Cardiac septum (tissue), 1 donor: Measurements from ENCODE around the gene U2AF2. TPM values are rescaled to one million over a fixed set of nuclear protein-coding genes. Genes with fewer than 3 reads are reported as not detected.

ENCODE experiments used
- DNase-seq: peaks from one replicate; pipeline ENCODE4 v3.0.0-alpha.2; 2020; ENCODE audit warnings: low spot score
- intact Hi-C: fragments of 100-400 bp; cut with DNase I; formaldehyde crosslinking; loops from one replicate; pipeline ENCODE4 v1.14.0; 2022
- total RNA-seq: library from RNA; stranded (reverse); fragmentation: NEBNext Ultra II Directional; extraction: Animal tissue kit (Norgen Biotek cat#: 25700); gene quantifications from one replicate; pipeline ENCODE4 v1.2.1, GENCODE V29; 2021
- donor health status: DM: no; HTN: no; CAD: no.

U2AF2 gene
- total RNA-seq, 1 donor from 2014 or later: 80.4 TPM

DNA sequence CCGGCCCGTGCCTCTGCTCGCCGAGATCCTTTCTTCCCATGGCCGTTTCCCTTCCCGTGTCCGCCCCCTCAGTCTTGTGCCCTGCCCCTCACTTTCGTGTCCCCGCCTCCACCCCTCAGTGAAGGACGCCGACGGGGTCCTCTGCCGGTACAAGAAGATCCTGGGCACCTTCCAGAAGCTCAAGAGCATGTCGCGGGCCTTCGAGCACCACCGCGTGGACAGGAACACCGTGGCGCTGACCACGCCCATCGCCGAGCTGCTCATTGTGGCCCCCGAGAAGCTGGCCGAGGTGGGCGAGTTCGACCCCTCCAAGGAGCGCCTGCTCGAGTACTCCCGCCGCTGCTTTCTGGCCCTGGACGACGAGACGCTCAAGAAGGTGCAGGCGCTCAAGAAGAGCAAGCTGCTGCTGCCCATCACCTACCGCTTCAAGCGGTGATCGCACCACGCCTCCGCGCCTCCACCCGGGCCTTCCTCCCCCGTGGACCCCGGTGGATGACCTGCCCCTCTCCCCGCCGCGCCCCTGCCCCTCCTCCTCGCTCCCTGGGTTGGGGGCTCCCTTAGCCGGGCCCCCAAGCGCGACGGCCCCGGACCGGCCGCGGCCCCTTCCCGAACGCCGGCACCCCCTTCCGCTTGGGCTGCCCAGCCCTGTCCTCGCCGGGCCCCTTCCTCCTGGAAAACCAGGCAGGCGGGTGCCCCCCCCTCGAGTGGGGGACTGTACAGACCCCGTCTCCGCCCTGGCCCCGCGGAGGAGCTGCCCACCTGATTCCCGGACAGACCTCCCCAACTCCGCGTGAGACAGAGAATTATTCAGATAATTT lies 2.3 kb upstream of the U2AF2 start:
- intact Hi-C loops: no loop called here
- no peak for DNase-seq

DNA sequence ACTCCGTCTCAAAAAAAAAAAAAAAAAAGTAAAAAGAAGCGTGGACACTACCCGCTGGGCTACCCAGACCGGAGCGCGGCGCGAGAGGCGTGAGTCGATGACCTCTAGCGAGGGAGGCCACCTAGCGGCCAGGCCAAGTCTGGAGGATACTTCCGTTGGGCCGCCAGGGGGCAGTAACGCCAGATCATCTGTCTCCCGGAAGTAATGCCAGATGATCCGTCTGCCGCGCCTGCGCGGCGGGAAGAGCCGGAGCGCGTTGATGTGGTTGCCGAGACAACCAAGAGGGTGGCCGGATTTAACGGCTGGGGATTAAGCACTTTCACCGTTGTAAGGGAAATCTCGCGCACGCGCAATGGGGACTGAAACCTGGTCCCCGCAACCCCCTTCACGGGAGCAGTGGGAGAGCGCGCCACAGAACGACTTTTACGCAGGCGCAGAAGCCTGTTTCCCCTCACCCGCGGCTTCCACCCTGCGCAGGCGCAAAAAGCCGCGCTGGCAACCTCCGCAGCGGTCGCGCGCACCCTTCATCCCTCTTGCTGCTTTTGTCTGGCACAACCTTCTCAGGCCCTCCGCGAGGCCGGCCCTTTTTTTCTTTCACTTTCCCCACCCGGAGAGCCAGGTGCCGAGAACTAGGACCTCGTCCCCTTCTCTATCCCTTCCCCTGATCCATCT lies 1.0 kb upstream of the U2AF2 start:
- intact Hi-C loops: no loop called here
- peak; percentile 98 for DNase-seq

DNA sequence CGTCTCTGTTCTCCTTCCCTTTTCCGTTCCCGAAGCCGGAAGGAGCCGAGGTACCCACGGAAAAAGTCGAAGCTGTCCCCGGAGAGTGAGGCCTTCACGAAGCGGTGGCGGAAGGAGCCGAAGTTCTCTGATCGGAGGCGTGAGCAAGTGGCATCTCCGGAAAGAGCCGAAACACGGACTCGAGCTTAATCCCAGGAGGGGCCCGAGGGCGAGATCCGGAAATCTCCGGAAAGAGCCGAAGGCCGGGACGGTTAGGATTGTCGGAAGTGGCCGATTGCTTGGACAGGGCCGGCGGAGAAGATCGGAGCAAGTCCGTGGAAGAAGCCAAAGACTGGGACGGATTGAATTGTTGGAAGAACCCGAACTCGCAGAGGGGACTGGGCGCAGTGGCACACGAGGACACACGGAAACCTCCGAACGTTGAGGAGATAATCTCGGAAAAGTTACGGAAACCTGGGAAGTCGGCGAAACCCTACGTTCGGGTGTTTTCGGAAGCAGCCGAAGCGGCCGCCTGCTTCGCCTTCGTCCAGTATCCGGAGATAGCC lies 440 bp upstream of the U2AF2 start:
- intact Hi-C loops: no loop called here
- peak; percentile 99 for DNase-seq

DNA sequence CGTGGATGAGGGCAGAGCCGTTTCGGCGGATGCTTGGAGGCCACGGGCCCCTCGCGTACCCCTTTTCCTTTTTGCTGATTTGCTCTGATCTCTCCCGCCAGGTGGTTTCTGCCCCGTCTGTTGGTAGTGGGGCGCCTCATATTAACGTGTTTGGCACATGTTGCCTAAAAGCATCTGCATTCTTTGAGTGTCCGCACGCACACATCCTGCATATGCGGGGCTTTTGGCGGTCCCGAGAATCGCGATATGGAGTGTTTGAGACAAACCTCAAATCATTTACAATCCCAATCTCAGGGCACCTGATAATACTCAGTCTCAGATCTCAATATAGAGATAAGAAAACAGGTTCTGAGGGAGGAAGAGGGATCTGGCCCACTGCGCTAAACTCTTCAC lies 809 bp downstream of the U2AF2 start:
- no peak for DNase-seq
- intact Hi-C loops: no loop called here

DNA sequence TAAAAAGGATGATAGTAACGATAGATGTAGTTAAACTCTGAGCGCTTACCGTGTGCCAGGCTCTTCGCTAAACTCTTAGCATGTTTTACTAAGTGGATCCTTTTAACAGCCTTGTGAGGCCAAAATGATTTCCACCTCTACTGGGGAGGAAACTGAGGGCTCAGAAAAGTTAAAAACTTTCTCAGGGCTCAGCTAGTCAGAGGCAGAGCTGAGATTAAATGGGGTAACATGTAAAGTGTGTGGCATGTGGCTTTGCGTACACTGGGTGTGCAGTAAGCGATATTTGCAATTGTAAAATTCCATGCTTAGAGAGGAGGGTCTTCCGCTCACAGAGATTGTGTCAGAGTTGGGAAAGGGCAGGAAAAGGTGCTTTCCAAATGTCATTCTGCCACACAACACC lies 1.7 kb downstream of the U2AF2 start:
- intact Hi-C loops: no loop called here
- no peak for DNase-seq

DNA sequence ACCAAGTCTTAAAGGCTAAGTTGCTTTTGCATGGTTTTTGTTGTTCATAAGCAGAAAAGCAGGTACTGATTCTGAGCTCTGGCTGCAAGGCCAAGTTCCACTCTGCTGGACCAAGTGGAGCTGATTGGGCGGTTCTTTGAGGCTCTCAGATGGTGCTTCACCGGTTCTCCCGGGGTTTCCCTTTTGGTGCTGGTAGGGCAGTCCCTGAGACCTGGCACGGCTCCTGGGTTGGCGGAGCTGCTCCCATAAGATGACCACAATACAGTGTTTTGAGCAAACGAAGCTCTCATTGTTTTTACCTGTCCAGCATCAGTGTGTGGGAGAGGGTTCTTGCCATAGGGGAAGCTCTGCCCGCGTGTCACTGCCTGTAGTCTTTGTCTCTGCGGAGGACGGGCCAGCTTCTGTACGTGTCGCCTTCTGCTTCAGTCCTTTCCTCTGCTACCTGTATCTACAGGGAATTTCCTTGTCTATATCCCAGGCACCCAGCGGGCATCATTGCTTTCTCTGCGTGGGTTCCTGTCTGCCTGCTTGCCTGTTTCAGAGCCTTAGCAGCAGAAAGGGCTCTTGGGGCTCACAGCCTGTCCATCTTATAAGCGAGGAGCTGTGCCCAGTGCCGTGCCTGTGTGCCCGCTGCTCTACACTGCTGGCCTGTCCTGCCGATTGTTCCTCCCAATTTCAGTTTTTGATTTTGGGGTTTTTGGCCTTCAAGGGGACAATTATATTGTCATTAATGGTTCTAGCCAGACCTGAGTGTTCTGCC lies 2.3 kb downstream of the U2AF2 start:
- intact Hi-C loops: no loop called here
- DNase-seq: no peak

DNA sequence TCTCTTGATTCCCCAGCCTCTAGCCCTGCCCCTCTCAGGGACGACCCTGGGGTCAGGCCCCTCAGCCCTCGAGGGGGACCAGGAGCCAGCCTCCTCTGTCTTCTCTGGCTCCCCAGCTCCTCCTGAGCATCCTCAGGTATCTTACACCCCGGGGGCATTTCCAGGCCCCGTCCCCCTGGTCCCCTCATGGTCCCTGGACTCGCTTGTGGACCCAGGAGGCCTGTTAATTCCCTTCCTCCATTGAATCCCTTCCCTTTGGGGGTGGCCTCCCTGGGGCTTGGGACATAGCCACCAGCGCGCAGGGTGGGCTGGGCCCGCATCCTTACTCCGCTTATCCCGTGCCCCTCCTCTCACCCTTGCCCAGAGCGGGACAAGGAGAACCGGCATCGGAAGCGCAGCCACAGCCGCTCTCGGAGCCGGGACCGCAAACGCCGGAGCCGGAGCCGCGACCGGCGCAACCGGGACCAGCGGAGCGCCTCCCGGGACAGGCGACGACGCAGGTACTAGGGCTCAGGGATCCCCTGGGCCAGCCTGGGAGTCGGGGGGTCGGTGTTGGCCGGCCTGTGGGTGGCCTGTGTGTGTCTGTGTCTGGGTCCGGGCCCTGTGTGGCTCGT lies 4.1 kb downstream of the U2AF2 start:
- intact Hi-C loops: no loop called here
- DNase-seq: no peak

DNA sequence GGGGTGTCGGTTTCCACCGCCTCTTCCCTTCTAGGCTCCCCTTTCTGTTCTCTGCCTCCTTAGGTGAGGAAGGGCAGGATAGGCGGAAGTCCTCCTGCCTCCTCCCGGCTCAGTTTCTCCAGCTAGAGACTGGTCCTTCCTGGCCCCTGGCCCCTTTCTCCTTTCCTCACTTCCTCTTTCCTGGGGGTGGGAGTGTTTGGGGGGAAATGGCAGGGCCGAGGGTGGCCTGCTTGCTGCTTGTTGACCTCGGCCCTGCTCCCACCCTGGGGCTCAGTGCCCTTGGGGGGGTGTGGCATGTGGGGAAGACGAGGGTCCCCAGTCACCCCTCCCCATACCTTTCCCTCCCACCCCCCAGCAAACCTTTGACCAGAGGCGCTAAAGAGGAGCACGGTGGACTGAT lies 5.0 kb downstream of the U2AF2 start:
- DNase-seq: no peak
- intact Hi-C loops: no loop called here

DNA sequence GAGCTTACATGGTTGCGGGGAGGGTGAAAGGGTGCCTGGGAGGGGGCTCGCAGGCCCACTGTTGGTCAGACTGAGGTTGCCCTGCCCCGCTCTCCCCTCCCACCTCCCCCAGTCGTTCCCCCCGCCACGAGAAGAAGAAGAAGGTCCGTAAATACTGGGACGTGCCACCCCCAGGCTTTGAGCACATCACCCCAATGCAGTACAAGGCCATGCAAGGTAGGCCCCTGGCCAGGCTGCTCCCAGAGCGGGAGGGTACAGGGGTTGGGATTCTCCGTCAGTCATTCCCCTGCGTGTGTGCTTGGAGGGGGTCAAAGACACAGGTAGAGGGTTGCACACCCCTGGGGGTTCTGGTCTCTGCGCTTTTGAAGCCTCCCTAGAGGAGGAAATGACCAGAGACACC lies 5.6 kb downstream of the U2AF2 start:
- no peak for DNase-seq
- intact Hi-C loops: no loop called here

DNA sequence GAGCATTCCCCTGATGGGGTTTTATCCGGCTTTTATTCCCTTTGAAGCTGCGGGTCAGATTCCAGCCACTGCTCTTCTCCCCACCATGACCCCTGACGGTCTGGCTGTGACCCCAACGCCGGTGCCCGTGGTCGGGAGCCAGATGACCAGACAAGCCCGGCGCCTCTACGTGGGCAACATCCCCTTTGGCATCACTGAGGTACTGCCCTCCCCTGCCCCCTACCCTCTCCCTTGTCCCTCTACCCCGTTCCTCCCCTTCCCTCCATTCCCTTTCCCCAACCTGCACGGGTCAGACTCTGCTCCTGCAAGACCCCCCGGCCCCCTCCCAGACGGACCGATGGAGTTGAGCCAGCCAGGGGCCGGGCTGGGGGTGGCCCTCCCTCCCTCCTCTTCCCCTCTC lies 6.2 kb downstream of the U2AF2 start:
- DNase-seq: no peak
- intact Hi-C loops: no loop called here

DNA sequence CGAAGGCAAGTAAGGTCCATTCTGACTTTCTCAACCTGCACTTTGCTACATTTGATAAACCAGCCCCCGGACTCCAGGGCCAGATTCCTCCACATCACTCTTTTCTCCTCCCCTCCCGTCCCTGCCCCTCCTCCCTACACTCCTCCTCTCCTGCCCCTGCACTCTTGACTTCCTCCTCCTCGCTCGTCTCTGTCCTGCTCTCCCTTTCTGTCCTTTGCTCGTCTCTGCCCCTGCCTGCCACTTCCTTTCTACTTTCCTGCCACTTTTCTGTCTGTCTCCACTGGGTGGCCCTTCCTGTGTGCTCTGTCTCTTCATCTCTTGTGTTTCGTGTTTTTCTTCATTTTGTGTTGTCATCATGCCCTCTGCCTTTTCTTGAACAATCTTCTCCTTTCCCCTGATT lies 7.0 kb downstream of the U2AF2 start:
- intact Hi-C loops: no loop called here
- DNase-seq: no peak

DNA sequence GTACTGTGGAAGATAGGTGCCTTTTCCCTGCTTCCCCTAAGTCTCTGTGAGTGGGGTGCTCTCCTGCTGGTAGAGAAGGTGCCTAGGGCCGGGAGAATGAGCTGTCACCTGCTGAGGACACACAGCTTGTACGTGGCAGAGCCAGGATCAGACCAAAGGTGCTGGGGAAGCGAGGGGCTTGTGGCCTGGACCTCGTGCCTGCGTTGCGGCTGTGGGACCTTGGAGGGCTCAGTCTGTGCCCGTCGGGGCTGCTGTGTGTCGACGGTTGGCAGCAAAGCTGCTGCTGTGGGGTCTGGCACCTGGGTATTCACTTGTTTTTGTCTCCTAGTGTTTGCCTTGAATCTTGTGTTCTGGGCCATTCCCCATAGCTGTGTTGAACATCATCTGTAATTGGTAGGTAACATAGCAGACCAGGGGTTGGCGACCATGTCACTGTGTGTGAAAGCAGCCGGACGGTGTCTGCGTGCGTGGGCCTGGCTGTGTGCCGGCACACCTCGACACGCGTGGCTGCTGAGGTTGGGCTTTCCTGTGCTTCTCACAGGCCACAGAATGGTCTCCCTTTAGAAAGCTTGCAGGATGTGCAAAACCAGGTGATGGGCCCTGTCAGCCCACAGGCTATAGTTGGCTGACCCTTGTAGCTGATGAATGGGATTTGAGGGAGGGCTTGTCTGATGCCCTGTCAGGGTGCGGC lies 9.2 kb downstream of the U2AF2 start:
- intact Hi-C loops: no loop called here
- DNase-seq: no peak

DNA sequence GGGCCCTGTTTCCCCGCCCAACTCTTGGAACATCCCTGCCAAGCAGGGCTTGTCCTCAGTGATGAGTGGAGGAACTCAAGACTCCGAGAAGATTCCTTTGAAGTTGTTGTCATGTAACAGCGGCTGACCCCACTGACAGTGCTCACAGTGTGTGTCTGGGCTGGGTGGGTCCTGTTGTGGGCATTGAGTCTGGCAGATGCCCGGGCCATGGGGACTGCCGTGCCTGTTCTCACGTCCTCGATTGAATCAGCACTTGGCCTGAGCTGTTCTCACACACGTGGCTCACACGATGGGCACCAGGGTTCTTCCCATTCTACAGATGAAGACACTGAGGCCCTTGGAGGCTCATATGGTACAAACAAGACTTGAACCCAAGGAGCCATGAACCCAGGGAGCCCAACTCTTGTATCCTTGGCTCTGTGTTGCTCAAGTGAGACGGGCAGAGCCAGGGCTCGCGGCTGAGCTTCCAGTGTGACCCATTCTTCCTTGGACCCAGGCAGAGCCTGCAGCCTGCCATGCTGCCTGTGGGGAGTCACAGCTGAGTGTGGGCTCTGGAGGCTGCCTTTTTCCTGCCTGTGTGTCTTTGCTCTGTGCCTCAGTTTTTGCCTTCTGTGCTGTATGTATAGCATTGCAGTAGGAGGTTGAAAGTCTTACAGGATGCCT lies 11.6 kb downstream of the U2AF2 start:
- no peak for DNase-seq
- intact Hi-C loops: no loop called here

DNA sequence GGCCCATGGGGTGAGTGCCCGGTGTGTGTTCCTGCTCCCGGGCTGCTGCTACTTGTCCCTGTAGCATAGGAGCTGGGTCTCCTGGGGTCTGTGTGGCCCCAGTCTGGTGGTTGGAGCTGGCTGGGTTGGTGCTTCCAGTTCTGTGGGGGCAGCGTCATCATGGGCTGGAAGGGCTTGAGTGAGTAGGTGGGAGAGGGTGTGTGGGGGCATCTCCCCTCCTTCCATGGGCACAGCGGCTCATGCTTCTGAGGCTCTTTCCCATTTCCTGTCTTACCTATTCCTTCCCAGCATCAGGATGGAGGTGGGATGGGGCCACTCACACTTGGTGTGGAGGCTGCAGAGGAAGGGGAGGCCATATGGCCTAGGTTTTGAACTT lies 12.2 kb downstream of the U2AF2 start:
- no peak for DNase-seq

DNA sequence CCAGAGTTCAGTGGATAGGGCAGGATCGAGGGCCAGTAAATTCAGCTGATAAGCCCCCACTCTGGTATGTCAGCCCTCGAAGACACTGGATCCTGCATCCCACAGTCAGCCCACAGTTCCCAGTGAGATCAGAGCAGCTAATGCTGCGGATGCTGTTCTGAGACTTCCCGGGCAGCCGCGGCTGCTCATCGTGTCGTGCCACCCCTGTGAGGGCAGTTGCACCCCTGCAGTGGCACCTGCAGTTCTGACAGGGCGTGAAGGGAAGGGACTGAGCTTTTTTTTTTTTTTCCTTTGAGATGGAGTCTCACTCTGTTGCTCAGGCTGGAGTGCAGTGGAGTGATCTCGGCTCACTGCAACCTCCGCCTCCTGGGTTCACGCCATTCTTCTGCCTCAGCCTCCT lies 12.7 kb downstream of the U2AF2 start:
- DNase-seq: no peak
- intact Hi-C loops: no loop called here

More for the DNA sequence above, 12.2 kb downstream of the U2AF2 start:
- intact Hi-C loops: no loop called here

DNA sequence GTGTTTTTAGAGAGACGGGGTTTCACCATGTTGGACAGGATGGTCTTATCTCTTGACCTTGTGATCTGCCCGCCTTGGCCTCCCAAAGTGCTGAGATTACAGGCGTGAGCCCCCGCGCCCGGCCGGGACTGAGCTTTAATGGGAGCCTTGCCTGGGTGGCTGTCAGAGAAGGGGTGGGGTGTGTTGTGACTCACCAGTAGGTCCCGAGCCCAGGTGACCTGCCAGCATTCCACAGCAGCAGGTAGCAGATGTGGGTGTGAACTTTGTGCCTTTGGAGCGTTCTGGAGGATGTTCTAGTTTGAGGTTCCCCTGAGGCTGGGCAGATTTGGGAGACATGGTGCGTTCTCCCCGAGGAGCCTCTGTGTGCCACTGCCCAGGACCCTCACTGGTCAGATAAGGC lies 13.1 kb downstream of the U2AF2 start:
- intact Hi-C loops: no loop called here
- no peak for DNase-seq

DNA sequence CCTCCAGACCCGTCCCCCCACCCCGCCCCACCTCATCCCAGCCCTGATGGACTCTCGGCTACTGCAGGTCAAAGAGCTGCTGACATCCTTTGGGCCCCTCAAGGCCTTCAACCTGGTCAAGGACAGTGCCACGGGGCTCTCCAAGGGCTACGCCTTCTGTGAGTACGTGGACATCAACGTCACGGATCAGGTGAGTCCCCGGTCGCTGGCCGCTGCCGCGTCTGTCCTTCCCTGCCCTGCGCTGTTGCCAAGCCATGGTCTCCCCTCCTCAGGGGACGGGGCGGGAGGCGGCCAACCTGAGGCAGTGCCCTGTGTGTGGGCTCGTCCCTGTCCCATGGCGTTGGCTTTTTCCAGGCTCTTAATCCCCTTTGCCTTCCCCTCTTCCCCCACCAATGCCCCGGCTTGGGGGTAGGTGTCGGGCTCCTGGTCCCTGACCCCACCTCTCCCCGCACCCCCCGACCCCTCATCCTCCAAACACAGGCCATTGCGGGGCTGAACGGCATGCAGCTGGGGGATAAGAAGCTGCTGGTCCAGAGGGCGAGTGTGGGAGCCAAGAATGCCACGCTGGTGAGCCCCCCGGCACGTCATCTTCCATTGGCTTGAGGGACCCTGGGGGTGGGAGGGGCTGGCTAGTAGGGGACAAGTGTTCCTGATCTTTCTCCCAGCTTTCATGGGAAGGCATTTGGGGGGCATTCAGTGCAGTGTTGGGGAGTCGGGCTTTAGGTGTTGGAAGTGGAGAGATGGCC lies 13.9 kb downstream of the U2AF2 start:
- intact Hi-C loops: no loop called here
- DNase-seq: no peak
